ENCODE measurements around the gene SMIM8.
"Not testable (repeated sequence)": the region's sequence is repeated elsewhere in the genome, so short reads cannot be mapped to it uniquely, and the experiment has no call there.

Gene SMIM8

DNA sequence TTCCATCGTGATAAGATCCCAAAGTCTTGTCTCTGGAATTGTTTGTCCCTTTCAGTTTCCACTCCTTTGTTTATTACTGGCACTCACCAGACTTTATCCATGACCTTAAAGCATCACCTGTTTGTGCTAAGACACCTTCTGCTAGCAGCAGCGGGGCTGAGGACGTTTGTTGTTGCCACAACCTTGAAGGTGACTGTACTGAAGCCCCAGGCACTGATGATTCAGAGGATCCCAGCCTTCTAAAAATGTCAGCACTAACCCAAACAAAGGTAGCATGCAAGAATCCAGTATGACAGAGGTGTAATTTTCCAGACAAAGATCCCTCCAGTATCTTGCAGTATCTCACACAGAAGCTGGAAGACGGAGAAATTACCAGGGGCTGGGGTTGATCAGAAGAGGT lies 28.9 kb upstream of the SMIM8 start:
- no peak overlapping the region for H3K4me3 ChIP-seq (ENCODE audit: low read depth, low read length)
- TF ChIP-seq, protein P1, sequence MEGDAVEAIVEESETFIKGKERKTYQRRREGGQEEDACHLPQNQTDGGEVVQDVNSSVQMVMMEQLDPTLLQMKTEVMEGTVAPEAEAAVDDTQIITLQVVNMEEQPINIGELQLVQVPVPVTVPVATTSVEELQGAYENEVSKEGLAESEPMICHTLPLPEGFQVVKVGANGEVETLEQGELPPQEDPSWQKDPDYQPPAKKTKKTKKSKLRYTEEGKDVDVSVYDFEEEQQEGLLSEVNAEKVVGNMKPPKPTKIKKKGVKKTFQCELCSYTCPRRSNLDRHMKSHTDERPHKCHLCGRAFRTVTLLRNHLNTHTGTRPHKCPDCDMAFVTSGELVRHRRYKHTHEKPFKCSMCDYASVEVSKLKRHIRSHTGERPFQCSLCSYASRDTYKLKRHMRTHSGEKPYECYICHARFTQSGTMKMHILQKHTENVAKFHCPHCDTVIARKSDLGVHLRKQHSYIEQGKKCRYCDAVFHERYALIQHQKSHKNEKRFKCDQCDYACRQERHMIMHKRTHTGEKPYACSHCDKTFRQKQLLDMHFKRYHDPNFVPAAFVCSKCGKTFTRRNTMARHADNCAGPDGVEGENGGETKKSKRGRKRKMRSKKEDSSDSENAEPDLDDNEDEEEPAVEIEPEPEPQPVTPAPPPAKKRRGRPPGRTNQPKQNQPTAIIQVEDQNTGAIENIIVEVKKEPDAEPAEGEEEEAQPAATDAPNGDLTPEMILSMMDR (IDR thresholded peaks at IDR 0.05; ENCODE audit: low read depth, low read length, missing control alignments) = no peak
- H3K27me3 ChIP-seq (replicated peaks) = peaks cover 3% of the 10 kb centered on the region
- in situ Hi-C loops (cut with HindIII; ENCODE audit: low pct_ligation_motif_present, low sequenced_read_pairs) = no loop called here
- H3K36me3 ChIP-seq (replicated peaks) = no peaks in the 10 kb centered on the region
- DNase-seq = no peak
- H3K27ac ChIP-seq = no peak overlapping the region

DNA sequence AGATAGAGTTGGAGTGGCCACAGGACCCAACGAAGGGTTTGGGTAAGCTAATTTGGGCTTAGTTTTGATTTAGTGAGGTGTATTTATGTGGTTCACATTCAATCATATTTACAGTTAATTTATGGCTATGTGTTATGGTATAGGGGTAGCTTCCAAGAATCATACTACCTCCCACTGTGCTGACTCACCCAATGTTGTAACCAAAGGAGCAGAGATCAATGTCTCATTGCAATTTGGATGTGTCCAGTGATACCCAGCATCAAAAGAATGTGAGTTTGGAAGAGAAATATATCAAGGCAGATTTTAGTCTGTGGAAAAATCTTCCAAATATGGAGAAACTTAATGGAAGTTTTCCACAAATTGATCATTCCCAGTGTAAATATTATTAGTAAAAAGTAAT lies 25.3 kb upstream of the SMIM8 start:
- in situ Hi-C loops (cut with HindIII; ENCODE audit: low pct_ligation_motif_present, low sequenced_read_pairs) = no loop called here
- H3K27ac ChIP-seq = no peak overlapping the region

DNA sequence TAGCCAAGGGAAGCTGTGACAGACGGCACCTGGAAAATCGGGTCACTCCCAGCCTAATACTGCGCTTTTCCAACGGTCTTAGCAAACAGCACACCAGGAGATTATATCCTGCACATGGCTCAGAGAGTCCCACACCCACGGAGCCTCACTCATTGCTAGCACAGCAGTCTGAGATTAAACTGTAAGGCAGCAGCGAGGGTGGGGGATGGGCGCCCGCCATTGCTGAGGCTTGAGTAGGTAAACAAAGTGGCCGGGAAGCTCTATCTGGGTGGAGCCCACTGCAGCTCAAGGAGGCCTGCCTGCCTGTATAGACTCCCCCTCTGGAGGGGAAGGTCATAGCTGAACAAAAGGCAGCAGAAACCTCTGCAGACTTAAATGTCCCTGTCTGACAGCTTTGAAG lies 21.1 kb upstream of the SMIM8 start:
- H3K4me3 ChIP-seq (ENCODE audit: low read depth, low read length); DNase-seq; H3K36me3 ChIP-seq (replicated peaks); H3K27me3 ChIP-seq (replicated peaks); H3K27ac ChIP-seq; in situ Hi-C loops (cut with HindIII; ENCODE audit: low pct_ligation_motif_present, low sequenced_read_pairs): not testable (repeated sequence)

More for the DNA sequence above, 25.3 kb upstream of the SMIM8 start:
- H3K36me3 ChIP-seq (replicated peaks) = no peaks in the 10 kb centered on the region
- no peak overlapping the region for H3K4me3 ChIP-seq (ENCODE audit: low read depth, low read length)
- TF ChIP-seq, protein P1 (IDR thresholded peaks at IDR 0.05; ENCODE audit: low read depth, low read length, missing control alignments) = no peak
- peaks cover 3% of the 10 kb centered on the region for H3K27me3 ChIP-seq (replicated peaks)
- peak; percentile 40 for DNase-seq

DNA sequence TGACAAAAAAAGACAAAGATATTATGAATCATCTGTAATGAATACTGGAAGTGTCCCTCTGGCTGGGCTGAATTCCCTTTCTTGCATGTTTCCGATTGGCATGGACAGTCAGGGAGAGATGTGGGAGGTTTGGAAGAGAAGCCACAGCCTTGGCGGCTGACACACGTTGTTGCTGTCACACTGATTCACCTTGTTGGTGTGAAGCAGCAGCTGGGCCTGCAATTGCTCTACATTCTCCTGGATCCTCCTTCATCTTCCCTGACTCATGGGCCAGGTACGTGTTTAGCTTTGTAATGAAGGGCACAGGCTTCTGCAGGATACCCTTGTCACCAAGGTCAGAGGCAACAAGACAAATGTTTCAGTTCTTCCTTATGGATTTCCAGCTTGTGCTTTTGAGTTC lies 13.4 kb upstream of the SMIM8 start:
- no peak for DNase-seq
- TF ChIP-seq, protein P1 (IDR thresholded peaks at IDR 0.05; ENCODE audit: low read depth, low read length, missing control alignments) = no peak
- H3K27ac ChIP-seq = no peak overlapping the region
- H3K36me3 ChIP-seq (replicated peaks) = no peaks in the 10 kb centered on the region
- no peak overlapping the region for H3K4me3 ChIP-seq (ENCODE audit: low read depth, low read length)
- in situ Hi-C loops (cut with HindIII; ENCODE audit: low pct_ligation_motif_present, low sequenced_read_pairs) = no loop called here
- no peaks in the 10 kb centered on the region for H3K27me3 ChIP-seq (replicated peaks)

DNA sequence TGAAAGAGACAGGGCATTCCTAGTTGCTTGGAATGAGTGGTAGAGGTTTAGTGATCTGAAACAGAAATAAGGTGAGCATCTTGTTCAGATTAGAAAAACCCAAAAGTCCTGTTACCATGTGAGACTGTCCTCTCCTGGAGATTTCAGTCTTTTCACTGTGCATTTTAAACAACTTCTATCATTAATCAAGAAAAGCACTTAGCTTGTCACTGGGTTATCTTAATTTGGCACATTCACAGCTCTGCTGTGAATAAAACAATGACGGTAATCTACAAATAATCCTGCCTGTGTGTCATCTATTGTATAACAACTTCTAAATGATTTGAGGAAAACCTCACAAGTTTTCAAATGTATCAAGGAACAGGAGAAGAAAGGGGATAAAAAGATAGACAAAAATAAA lies 9.5 kb upstream of the SMIM8 start:
- Histone ChIP-seq H3K36me3 (replicated peaks) (no peaks in the 10 kb centered on the region), H3K4me3 (ENCODE audit: low read depth, low read length) (no peak overlapping the region), H3K27ac (no peak overlapping the region), H3K27me3 (replicated peaks) (peaks cover 3% of the 10 kb centered on the region)
- no peak for DNase-seq
- TF ChIP-seq, protein P1 (IDR thresholded peaks at IDR 0.05; ENCODE audit: low read depth, low read length, missing control alignments) = no peak
- in situ Hi-C loops (cut with HindIII; ENCODE audit: low pct_ligation_motif_present, low sequenced_read_pairs) = no loop called here

DNA sequence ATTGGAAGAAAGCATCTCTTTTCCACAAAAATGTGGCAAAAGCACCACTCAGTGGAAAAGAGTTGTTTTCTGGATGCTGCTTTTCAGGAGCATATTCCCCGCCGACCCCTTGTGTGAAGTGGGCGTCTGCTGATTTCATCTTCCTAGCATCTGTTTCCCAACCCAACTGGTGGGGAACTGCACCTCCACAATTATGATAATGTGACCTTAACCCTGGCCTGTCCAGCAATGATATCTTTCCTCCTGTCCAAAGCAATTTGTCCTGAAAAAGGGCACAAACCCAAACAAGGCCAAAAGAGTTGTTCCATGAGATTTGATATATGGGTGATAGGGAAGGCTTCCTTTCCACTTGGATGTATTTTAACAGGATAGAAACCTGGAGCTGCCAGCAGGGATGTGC lies 7.3 kb upstream of the SMIM8 start:
- Histone ChIP-seq H3K4me3 (ENCODE audit: low read depth, low read length) (no peak overlapping the region), H3K27me3 (replicated peaks) (peaks cover 3% of the 10 kb centered on the region), H3K27ac (no peak overlapping the region), H3K36me3 (replicated peaks) (no peaks in the 10 kb centered on the region)
- TF ChIP-seq, protein P1 (IDR thresholded peaks at IDR 0.05; ENCODE audit: low read depth, low read length, missing control alignments) = no peak
- in situ Hi-C loops (cut with HindIII; ENCODE audit: low pct_ligation_motif_present, low sequenced_read_pairs) = no loop called here
- DNase-seq = no peak

Data from brain microvascular endothelial cell (primary cell).